Stimulated activated CD8-positive, alpha-beta memory T cell treated with anti-CD3 and anti-CD28 coated beads, Interleukin-15, amount 100 ng/mL, for 1 hour (primary cell): Measurements from ENCODE around the gene LNX1.

ENCODE experiments used
- DNase-seq: peaks from one replicate; pipeline ENCODE4 v3.0.0-alpha.2; 2020; ENCODE audit warnings: low read depth

Gene LNX1

GRCh38 chr4:53591372-53591892 lies at the start of gene LNX1:
TSS of gene LNX1 (minus strand) at chr4:53591486. CDS start at chr4:53574002, 17,484 bp downstream.
- no peak for DNase-seq

GRCh38 chr4:53640576-53641453 lies 49.5 kb upstream of the LNX1 start:
- no peak for DNase-seq

- DNase-seq, result no peak
Measured at GRCh38 chr4:53638919-53639318, 47.6 kb upstream of the LNX1 start.

- no peak for DNase-seq
Measured at GRCh38 chr4:53637348-53637747, 46.1 kb upstream of the LNX1 start.

- no peak for DNase-seq
Measured at GRCh38 chr4:53635697-53636483, 44.6 kb upstream of the LNX1 start.

GRCh38 chr4:53633608-53634007 lies 42.3 kb upstream of the LNX1 start:
- DNase-seq, result no peak

- no peak for DNase-seq
Measured at GRCh38 chr4:53629296-53629695, 38.0 kb upstream of the LNX1 start.

GRCh38 chr4:53626491-53626890 lies 35.2 kb upstream of the LNX1 start:
- DNase-seq, result no peak

- no peak for DNase-seq
Measured at GRCh38 chr4:53625888-53626287, 34.6 kb upstream of the LNX1 start.

- DNase-seq, result no peak
Measured at GRCh38 chr4:53622739-53623151, 31.5 kb upstream of the LNX1 start.

GRCh38 chr4:53620956-53621355 lies 29.7 kb upstream of the LNX1 start:
- no peak for DNase-seq

GRCh38 chr4:53619431-53619830 lies 28.1 kb upstream of the LNX1 start:
- DNase-seq, result no peak

GRCh38 chr4:53618321-53618720 lies 27.0 kb upstream of the LNX1 start:
- DNase-seq, result no peak

GRCh38 chr4:53617101-53617680 lies 25.9 kb upstream of the LNX1 start:
- DNase-seq, result no peak

GRCh38 chr4:53616219-53616618 lies 24.9 kb upstream of the LNX1 start:
- no peak for DNase-seq

GRCh38 chr4:53614591-53614990 lies 23.3 kb upstream of the LNX1 start:
- no peak for DNase-seq

GRCh38 chr4:53613428-53613827 lies 22.1 kb upstream of the LNX1 start:
- DNase-seq, result no peak

- DNase-seq, result no peak
Measured at GRCh38 chr4:53608649-53609048, 17.4 kb upstream of the LNX1 start.

GRCh38 chr4:53608242-53608641 lies 17.0 kb upstream of the LNX1 start:
- DNase-seq, result no peak

GRCh38 chr4:53605783-53606182 lies 14.5 kb upstream of the LNX1 start:
- DNase-seq, result no peak

- no peak for DNase-seq
Measured at GRCh38 chr4:53602390-53602789, 11.1 kb upstream of the LNX1 start.

- no peak for DNase-seq
Measured at GRCh38 chr4:53601251-53601764, 10.0 kb upstream of the LNX1 start.
